ENCODE data around the gene PSMB11. TPM values are rescaled to one million over a fixed set of nuclear protein-coding genes. Genes with fewer than 3 reads are reported as not detected.
A peak's percentile ranks its signal among the peaks of the same experiment; 100 is the strongest.

The PSMB11 gene
- total RNA-seq, 1 experiment from 2014 or later, result not detected

GRCh38 chr14:23057757-23058653, 16.0 kb downstream of the PSMB11 start:
- H3K27me3 ChIP-seq (ENCODE audit: insufficient read depth, low read length), result no peaks in the 10 kb centered on the region
- no peak overlapping the region for H2AFZ ChIP-seq (ENCODE audit: low read length)
- no peaks in the 10 kb centered on the region; the same call in 1 of the 2 replicates for H3K4me1 ChIP-seq (ENCODE audit: insufficient read depth, low read length)
- peak overlapping the region; percentile 51 for H3K18ac ChIP-seq (ENCODE audit: insufficient read length, low read depth, low read length)
- no peak overlapping the region for H3T11ph ChIP-seq (ENCODE audit: low read length)
- Mint-ChIP-seq H3K4me3 (peak overlapping the region; percentile 85 to 92), H3K36me3 (ENCODE audit: insufficient read depth in 1 of 3, low read depth in 3 of 3) (peaks cover 26 to 57% (median 56%) of the 10 kb centered on the region in 3 experiments), H3K27me3 (ENCODE audit: low read depth) (peaks cover 9% of the 10 kb centered on the region), H3K9me3 (no peaks in the 10 kb centered on the region), H3K27ac (peak overlapping the region; percentile 85 to 96 (median 93); a peak in 5 of 7 replicates), H3K4me1 (peaks cover 15 to 18% of the 10 kb centered on the region in 2 experiments)
- no peak overlapping the region for H2BK5ac ChIP-seq (ENCODE audit: insufficient read length, low read length)
- WGBS (ENCODE audit: extremely low coverage, insufficient read length, low lambda C conversion rate), result no CpG with 5 or more reads among the region's 51 CpGs
- no peaks in the 10 kb centered on the region for H3K9me3 ChIP-seq (ENCODE audit: control insufficient read depth, low read depth, low read length)
- peaks cover 15% of the 10 kb centered on the region for H3K23me2 ChIP-seq (ENCODE audit: insufficient read length, low read depth, low read length, poor library complexity, severe bottlenecking)
- H2BK120ac ChIP-seq (ENCODE audit: low read depth, low read length, poor library complexity, severe bottlenecking), result no peak overlapping the region
- H3K56ac ChIP-seq (ENCODE audit: insufficient read length, low read depth, low read length), result no peak overlapping the region
- H2AK5ac ChIP-seq (ENCODE audit: insufficient read length, low read length), result no peak overlapping the region
- no peak overlapping the region for H2BK12ac ChIP-seq (ENCODE audit: insufficient read length, low read depth, low read length)
- H3K79me2 ChIP-seq (ENCODE audit: insufficient read depth, low read length), result no peaks in the 10 kb centered on the region
- H3K23ac ChIP-seq (ENCODE audit: insufficient read length, low read depth, low read length), result no peak overlapping the region
- DNase-seq, result peak; percentile 95
- H3K14ac ChIP-seq (ENCODE audit: insufficient read depth, low read length), result peak overlapping the region; percentile 71
- H3K79me1 ChIP-seq (ENCODE audit: insufficient read depth, low read depth, low read length, poor library complexity, severe bottlenecking), result no peaks in the 10 kb centered on the region
- TF ChIP-seq CTCF (conservative IDR thresholded peaks at IDR 0.05), result peak; percentile 97
- H3K27ac ChIP-seq (ENCODE audit: insufficient read length, low read depth, low read length), result no peak overlapping the region
- peak overlapping the region; percentile 96 for H3K4me2 ChIP-seq (ENCODE audit: insufficient read depth, insufficient read length, low read length)
- H4K20me1 ChIP-seq (ENCODE audit: control insufficient read depth, insufficient read depth, insufficient read length), result no peaks in the 10 kb centered on the region
- H2BK20ac ChIP-seq (ENCODE audit: low read depth, low read length, poor library complexity, severe bottlenecking), result no peak overlapping the region
- no peak overlapping the region for H3K4ac ChIP-seq (ENCODE audit: low read depth, low read length)
- peak overlapping the region; percentile 23 for H3K9ac ChIP-seq (ENCODE audit: extremely low read depth, insufficient read length, low read length)
- H4K8ac ChIP-seq (replicated peaks; ENCODE audit: insufficient read length, low read depth, low read length), result no peak overlapping the region
- H2BK15ac ChIP-seq (ENCODE audit: low read depth, low read length), result no peak overlapping the region
- no peak overlapping the region for H4K5ac ChIP-seq (ENCODE audit: insufficient read length, low read depth, low read length)
- H4K91ac ChIP-seq (ENCODE audit: insufficient read length, low read depth, low read length), result no peak overlapping the region
